ENCODE results near the gene TMEM161B. TPM values are rescaled to one million over a fixed set of nuclear protein-coding genes. Genes with fewer than 3 reads are reported as not detected.
"Not testable (repeated sequence)": the region's sequence is repeated elsewhere in the genome, so short reads cannot be mapped to it uniquely, and the experiment has no call there.

TMEM161B gene
- total RNA-seq, 2 experiments from 2014 or later = 22.7 to 23.9 TPM

GRCh38 chr5:88203981-88204750 is 64.5 kb downstream of the TMEM161B start:
- Mint-ChIP-seq H3K27ac (peak overlapping the region; percentile 73), H3K4me1 (ENCODE audit: low read depth) (peaks cover 14% of the 10 kb centered on the region), H3K27me3 (ENCODE audit: low read depth) (no peaks in the 10 kb centered on the region), H3K4me3 (peak overlapping the region; percentile 52), H3K9me3 (ENCODE audit: insufficient read depth) (no peaks in the 10 kb centered on the region), H3K36me3 (ENCODE audit: low read depth) (peaks cover 37% of the 10 kb centered on the region)
- peak; percentile 96 for ATAC-seq
- CTCF ChIA-PET = no interaction called here
- peak; percentile 70 for DNase-seq
- POLR2A ChIA-PET = no interaction called here

- Mint-ChIP-seq H3K9me3 (ENCODE audit: insufficient read depth) (no peaks in the 10 kb centered on the region), H3K4me3 (no peak overlapping the region), H3K36me3 (ENCODE audit: low read depth) (peaks cover 41% of the 10 kb centered on the region), H3K4me1 (ENCODE audit: low read depth) (no peaks in the 10 kb centered on the region), H3K27me3 (ENCODE audit: low read depth) (no peaks in the 10 kb centered on the region), H3K27ac (no peak overlapping the region)
- POLR2A ChIA-PET = no interaction called here
- CTCF ChIA-PET = no interaction called here
- ATAC-seq = no peak
- DNase-seq = no peak
Measured at GRCh38 chr5:88195636-88196035, 73.0 kb downstream of the TMEM161B start.

- ChIA-PET POLR2A (no interaction called here), CTCF (no interaction called here)
- H3K27me3 Mint-ChIP-seq (ENCODE audit: low read depth) = no peaks in the 10 kb centered on the region
- ATAC-seq (no peak), DNase-seq (no peak)
- H3K4me3 Mint-ChIP-seq = no peak overlapping the region
- no peaks in the 10 kb centered on the region for H3K4me1 Mint-ChIP-seq (ENCODE audit: low read depth)
- H3K27ac Mint-ChIP-seq = no peak overlapping the region
- H3K36me3 Mint-ChIP-seq (ENCODE audit: low read depth) = peaks cover 49% of the 10 kb centered on the region
- H3K9me3 Mint-ChIP-seq (ENCODE audit: insufficient read depth) = peaks cover 8% of the 10 kb centered on the region
Measured at GRCh38 chr5:88193896-88194295, 74.7 kb downstream of the TMEM161B start.

GRCh38 chr5:88190106-88190834 is 78.4 kb downstream of the TMEM161B start:
- POLR2A ChIA-PET = no interaction called here
- ATAC-seq = no peak
- peaks cover 21% of the 10 kb centered on the region for H3K9me3 Mint-ChIP-seq (ENCODE audit: insufficient read depth)
- H3K27me3 Mint-ChIP-seq (ENCODE audit: low read depth) = no peaks in the 10 kb centered on the region
- no peaks in the 10 kb centered on the region for H3K4me1 Mint-ChIP-seq (ENCODE audit: low read depth)
- CTCF ChIA-PET = no interaction called here
- no peak for DNase-seq
- no peak overlapping the region for H3K27ac Mint-ChIP-seq
- H3K36me3 Mint-ChIP-seq (ENCODE audit: low read depth) = peaks cover 52% of the 10 kb centered on the region
- H3K4me3 Mint-ChIP-seq = no peak overlapping the region

DNA sequence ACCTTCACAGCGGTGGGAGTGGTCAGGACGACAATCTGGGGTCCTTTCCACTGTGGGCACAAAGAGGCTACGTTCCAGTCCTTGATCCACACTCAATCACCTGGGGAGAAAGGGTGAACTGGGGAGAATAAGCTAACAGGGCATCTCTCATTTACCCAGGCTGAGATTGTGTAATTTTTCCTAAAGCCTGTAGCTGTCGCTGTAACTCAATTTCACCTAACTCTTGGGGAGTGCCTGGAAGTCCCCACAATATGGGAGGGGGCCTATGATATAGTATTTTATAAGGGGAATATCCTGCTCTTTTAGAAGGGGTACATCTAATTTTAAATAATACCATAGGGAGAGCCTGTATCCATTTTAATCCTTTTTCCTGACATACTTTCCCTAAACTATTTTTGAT is 79.2 kb downstream of the TMEM161B start:
- H3K27ac Mint-ChIP-seq; H3K4me1 Mint-ChIP-seq (ENCODE audit: low read depth); H3K27me3 Mint-ChIP-seq (ENCODE audit: low read depth); CTCF ChIA-PET; DNase-seq; POLR2A ChIA-PET; H3K4me3 Mint-ChIP-seq; ATAC-seq: not testable (repeated sequence)
- Mint-ChIP-seq H3K9me3 (ENCODE audit: insufficient read depth) (peaks cover 21% of the 10 kb centered on the region), H3K36me3 (ENCODE audit: low read depth) (peaks cover 51% of the 10 kb centered on the region)

DNA sequence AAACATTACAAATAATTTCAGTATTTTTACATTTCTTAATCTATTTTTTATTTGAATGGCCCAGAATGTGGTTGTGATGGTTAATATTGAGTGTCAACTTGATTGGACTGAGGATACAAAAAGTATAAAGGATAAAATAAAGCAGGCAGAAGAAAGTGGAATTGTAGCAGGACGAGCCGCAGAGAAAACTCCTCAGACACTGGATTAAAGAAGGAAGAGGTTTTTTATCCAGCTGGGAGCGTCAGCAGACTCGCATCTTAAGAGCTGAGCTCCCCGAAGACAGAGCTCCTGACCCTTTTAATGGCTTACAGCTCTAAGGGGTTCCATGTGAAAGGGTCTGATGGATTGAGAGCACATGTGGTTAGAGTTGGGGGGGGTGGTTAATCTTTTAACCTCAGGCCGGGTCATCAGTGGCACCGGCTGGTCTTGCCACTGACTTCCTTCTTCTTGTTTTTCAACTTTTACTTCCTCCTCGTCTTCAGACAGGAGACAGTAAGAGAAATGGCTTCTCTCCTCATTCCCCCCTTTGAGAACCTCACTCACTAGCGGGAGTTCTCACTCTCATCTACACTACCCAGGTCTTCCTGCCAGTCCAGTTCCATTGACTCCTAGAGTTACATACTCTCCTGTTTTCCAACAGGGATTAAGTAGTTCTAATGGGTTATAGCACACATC is 80.0 kb downstream of the TMEM161B start:
- Mint-ChIP-seq H3K27ac (no peak overlapping the region), H3K4me1 (ENCODE audit: low read depth) (no peaks in the 10 kb centered on the region), H3K9me3 (ENCODE audit: insufficient read depth) (peaks cover 21% of the 10 kb centered on the region), H3K27me3 (ENCODE audit: low read depth) (no peaks in the 10 kb centered on the region), H3K36me3 (ENCODE audit: low read depth) (peaks cover 42% of the 10 kb centered on the region), H3K4me3 (no peak overlapping the region)
- DNase-seq = no peak
- POLR2A ChIA-PET = no interaction called here
- CTCF ChIA-PET = no interaction called here
- ATAC-seq = no peak

DNA sequence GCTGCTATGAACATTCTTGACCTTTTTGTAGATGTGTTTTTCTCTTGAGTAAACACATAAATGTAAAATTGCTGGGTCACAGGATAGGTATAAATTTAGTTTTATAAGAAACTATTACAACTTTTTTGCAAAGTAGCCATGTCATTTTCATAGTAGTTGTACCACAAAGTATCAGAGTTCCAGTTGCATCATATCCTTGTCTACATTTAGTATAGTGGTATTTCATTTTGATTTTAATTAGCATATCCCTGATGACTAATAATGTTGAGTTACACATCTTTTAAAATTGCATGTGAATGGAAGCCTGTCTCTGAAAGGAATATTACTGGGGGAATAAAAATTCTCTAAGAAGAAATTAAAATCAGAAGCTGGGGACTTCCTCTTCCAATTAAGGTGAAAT is 85.4 kb downstream of the TMEM161B start:
- no peak for ATAC-seq
- CTCF ChIA-PET = no interaction called here

GRCh38 chr5:88177486-88177885 is 91.2 kb downstream of the TMEM161B start:
- H3K36me3 Mint-ChIP-seq (ENCODE audit: low read depth); H3K4me3 Mint-ChIP-seq; H3K4me1 Mint-ChIP-seq (ENCODE audit: low read depth); DNase-seq; H3K9me3 Mint-ChIP-seq (ENCODE audit: insufficient read depth); ATAC-seq; H3K27me3 Mint-ChIP-seq (ENCODE audit: low read depth); H3K27ac Mint-ChIP-seq; POLR2A ChIA-PET: not testable (repeated sequence)
- CTCF ChIA-PET = interaction anchor here (0.6 kb wide), 1 partner anchor 449 kb away, joined by 3 read pairs; no protein-coding TSS in a partner anchor

More for the DNA sequence above, 85.4 kb downstream of the TMEM161B start:
- POLR2A ChIA-PET = no interaction called here
- peaks cover 12% of the 10 kb centered on the region for H3K9me3 Mint-ChIP-seq (ENCODE audit: insufficient read depth)
- H3K27me3 Mint-ChIP-seq (ENCODE audit: low read depth) = peaks cover 7% of the 10 kb centered on the region
- H3K36me3 Mint-ChIP-seq (ENCODE audit: low read depth) = peaks cover 12% of the 10 kb centered on the region
- no peak for DNase-seq
- H3K4me1 Mint-ChIP-seq (ENCODE audit: low read depth) = no peaks in the 10 kb centered on the region
- no peak overlapping the region for H3K4me3 Mint-ChIP-seq
- H3K27ac Mint-ChIP-seq = no peak overlapping the region

DNA sequence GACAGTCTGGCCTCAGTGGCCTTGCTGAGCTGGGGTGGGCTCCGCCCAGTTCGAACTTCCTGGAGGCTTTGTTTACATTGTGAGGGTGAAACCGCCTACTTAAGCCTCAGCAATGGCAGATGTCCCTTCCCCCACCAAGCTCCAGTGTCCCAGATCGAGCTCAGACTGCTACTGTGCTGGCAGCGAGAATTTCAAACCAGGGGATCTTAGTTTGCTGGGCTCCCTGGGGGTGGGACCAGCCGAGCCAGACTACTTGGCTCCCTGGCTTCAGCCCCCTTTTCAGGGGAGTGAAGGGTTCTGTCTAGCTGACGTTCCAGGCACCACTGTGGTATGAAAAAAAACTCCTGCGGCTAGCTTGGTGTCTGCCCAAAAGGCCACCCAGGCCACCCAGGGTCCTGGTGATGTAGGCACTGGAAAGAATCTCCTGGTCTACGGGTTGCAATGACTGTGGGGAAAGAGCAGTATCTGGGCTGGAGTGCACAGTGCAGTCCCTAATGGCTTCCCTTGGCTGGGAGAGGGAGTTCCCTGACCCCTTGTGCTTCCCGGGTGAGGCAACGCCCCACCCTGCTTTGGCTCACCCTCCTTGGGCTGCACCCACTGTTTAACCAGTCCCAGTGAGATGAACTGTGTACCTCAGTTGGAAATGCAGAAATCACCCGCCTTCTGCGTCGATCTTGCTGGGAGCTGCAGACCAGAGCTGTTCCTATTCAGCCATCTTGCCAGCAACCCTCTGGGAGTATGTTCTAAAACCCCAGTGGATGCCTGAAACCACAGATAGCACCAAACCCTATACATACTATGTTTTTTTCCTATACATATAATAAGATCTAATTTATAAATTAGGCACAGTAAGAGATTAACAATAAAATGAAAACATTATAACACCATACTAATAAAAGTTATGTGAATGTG is 95.5 kb downstream of the TMEM161B start:
- ChIA-PET CTCF (no interaction called here), POLR2A (no interaction called here)
- ATAC-seq = no peak
- no peak for DNase-seq
- no peak overlapping the region for H3K27ac Mint-ChIP-seq
- no peaks in the 10 kb centered on the region for H3K4me1 Mint-ChIP-seq (ENCODE audit: low read depth)
- H3K27me3 Mint-ChIP-seq (ENCODE audit: low read depth) = peaks cover 14% of the 10 kb centered on the region
- no peaks in the 10 kb centered on the region for H3K36me3 Mint-ChIP-seq (ENCODE audit: low read depth)
- H3K4me3 Mint-ChIP-seq = no peak overlapping the region
- H3K9me3 Mint-ChIP-seq (ENCODE audit: insufficient read depth) = no peaks in the 10 kb centered on the region

- Mint-ChIP-seq H3K9me3 (ENCODE audit: insufficient read depth) (no peaks in the 10 kb centered on the region), H3K27me3 (ENCODE audit: low read depth) (peaks cover 21% of the 10 kb centered on the region), H3K27ac (no peak overlapping the region), H3K4me3 (no peak overlapping the region), H3K36me3 (ENCODE audit: low read depth) (no peaks in the 10 kb centered on the region), H3K4me1 (ENCODE audit: low read depth) (no peaks in the 10 kb centered on the region)
- ChIA-PET CTCF (no interaction called here), POLR2A (no interaction called here)
- ATAC-seq = no peak
- DNase-seq = no peak
Measured at GRCh38 chr5:88159591-88159990, 109.1 kb downstream of the TMEM161B start.

DNA sequence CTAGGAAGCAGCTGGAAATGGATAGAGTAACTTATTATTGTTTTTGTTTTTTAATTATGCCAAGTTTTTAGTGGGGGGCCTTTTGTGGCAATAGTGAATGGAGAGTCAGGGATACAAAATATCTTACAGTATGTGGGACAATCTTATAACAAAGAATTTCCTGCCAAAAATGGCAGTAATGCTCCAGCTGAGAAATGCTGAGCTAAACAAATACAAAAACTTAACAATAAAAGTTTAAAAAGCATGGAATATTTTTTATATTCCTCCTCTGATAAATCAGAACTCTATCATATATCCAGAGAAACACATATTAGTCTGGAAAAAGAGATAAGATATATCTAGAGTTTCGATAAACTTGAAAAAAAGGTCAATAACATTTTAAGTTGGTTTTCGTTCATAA is 110.6 kb downstream of the TMEM161B start:
- ChIA-PET POLR2A (no interaction called here), CTCF (interaction anchor here (1.0 kb wide), 1 partner anchor 10 kb away, joined by 4 read pairs; no protein-coding TSS in a partner anchor)
- H3K27ac Mint-ChIP-seq = no peak overlapping the region
- DNase-seq (no peak), ATAC-seq (no peak)
- no peaks in the 10 kb centered on the region for H3K36me3 Mint-ChIP-seq (ENCODE audit: low read depth)
- H3K4me1 Mint-ChIP-seq (ENCODE audit: low read depth) = no peaks in the 10 kb centered on the region
- no peak overlapping the region for H3K4me3 Mint-ChIP-seq
- H3K27me3 Mint-ChIP-seq (ENCODE audit: low read depth) = peaks cover 27% of the 10 kb centered on the region
- no peaks in the 10 kb centered on the region for H3K9me3 Mint-ChIP-seq (ENCODE audit: insufficient read depth)
